ENCODE results near the gene CPSF4.
A peak's percentile ranks its signal among the peaks of the same experiment; 100 is the strongest.

Gene CPSF4

GRCh38 chr7:99449326-99449725 lies 10.6 kb downstream of the CPSF4 start:
- DNase-seq (ENCODE audit: low spot score): no peak

GRCh38 chr7:99451936-99452335 lies 13.2 kb downstream of the CPSF4 start:
- no peak for DNase-seq (ENCODE audit: low spot score)

- DNase-seq (ENCODE audit: low spot score): no peak
Measured at GRCh38 chr7:99452541-99452940, 13.8 kb downstream of the CPSF4 start.

GRCh38 chr7:99453105-99453504 lies 14.4 kb downstream of the CPSF4 start:
- no peak for DNase-seq (ENCODE audit: low spot score)

GRCh38 chr7:99455874-99456273 lies 17.1 kb downstream of the CPSF4 start:
- no peak for DNase-seq (ENCODE audit: low spot score)

- DNase-seq (ENCODE audit: low spot score): no peak
Measured at GRCh38 chr7:99456288-99456687, 17.5 kb downstream of the CPSF4 start.

GRCh38 chr7:99457050-99457649 lies 18.4 kb downstream of the CPSF4 start:
- DNase-seq (ENCODE audit: low spot score): no peak

GRCh38 chr7:99457650-99458493 lies 19.1 kb downstream of the CPSF4 start:
- no peak for DNase-seq (ENCODE audit: low spot score)

GRCh38 chr7:99459087-99459486 lies 20.3 kb downstream of the CPSF4 start:
- DNase-seq (ENCODE audit: low spot score): peak; percentile 42

GRCh38 chr7:99460651-99461050 lies 21.9 kb downstream of the CPSF4 start:
- no peak for DNase-seq (ENCODE audit: low spot score)

- no peak for DNase-seq (ENCODE audit: low spot score)
Measured at GRCh38 chr7:99461221-99461620, 22.5 kb downstream of the CPSF4 start.

- no peak for DNase-seq (ENCODE audit: low spot score)
Measured at GRCh38 chr7:99465421-99465768, 26.7 kb downstream of the CPSF4 start.

- DNase-seq (ENCODE audit: low spot score): no peak
Measured at GRCh38 chr7:99468336-99468918, 29.7 kb downstream of the CPSF4 start.

- peak; percentile 1 for DNase-seq (ENCODE audit: low spot score)
Measured at GRCh38 chr7:99469381-99470065, 30.8 kb downstream of the CPSF4 start.

GRCh38 chr7:99472561-99473314 lies 34.0 kb downstream of the CPSF4 start, which contains the start of gene ZNF789:
Gene ZNF789 (plus strand): TSS chr7:99472890. CDS start chr7:99476457, 3,567 bp downstream.
- peak; percentile 98 for DNase-seq (ENCODE audit: low spot score)

GRCh38 chr7:99473315-99473596 lies 34.5 kb downstream of the CPSF4 start:
- DNase-seq (ENCODE audit: low spot score): peak; percentile 51

GRCh38 chr7:99476107-99476506 lies 37.4 kb downstream of the CPSF4 start:
- no peak for DNase-seq (ENCODE audit: low spot score)

- no peak for DNase-seq (ENCODE audit: low spot score)
Measured at GRCh38 chr7:99478464-99479440, 40.0 kb downstream of the CPSF4 start.

GRCh38 chr7:99485094-99485493 lies 46.4 kb downstream of the CPSF4 start:
- DNase-seq (ENCODE audit: low spot score): no peak

- DNase-seq (ENCODE audit: low spot score): no peak
Measured at GRCh38 chr7:99489235-99489634, 50.5 kb downstream of the CPSF4 start.

GRCh38 chr7:99490878-99491277 lies 52.1 kb downstream of the CPSF4 start:
- no peak for DNase-seq (ENCODE audit: low spot score)

Data from HuH-7.5 (cell line).